Activated naive CD4-positive, alpha-beta T cell (primary cell): ENCODE results near the gene DYNC2LI1.

Experiments used
- DNase-seq, 4 experiments: peaks; one replicate each; lab custom pipeline; 2025; lab: John Stamatoyannopoulos, UW

The DYNC2LI1 gene

GRCh38 chr2:43763091-43763490 lies 10.7 kb upstream of the DYNC2LI1 start:
- DNase-seq: no peak

DNA sequence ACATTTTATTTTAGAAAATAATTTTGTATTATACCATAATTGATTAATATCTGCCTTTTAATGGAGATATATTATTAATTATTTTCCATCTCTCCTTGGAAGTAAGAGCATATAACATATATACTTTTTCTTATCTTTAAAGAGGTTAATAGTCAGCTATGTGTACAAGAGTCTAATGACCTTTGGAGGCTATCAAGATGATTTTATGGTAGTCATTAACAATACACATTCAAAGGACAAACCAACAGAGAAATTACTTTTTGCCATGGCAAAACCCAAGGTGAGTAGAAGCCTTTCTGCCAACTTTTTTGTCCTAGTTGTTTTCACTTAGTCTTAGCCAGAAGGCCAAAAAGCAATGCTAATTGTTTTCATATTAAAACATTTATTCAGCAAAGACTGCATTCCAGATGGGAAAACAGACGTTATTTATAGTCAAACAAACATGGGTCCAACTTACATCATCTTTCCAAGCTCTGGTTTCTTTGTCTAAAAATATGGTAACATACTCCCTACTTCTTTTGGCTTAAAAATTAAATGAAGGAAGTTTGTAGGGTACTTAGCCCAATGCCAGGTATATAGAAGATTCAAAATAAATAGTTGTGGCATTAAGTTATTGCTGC lies 9.6 kb upstream of the DYNC2LI1 start:
- no peak for DNase-seq

- no peak for DNase-seq
Observed at GRCh38 chr2:43766006-43766405, 7.8 kb upstream of the DYNC2LI1 start.

- no peak for DNase-seq
Observed at GRCh38 chr2:43774617-43775016, 778 bp downstream of the DYNC2LI1 start.

GRCh38 chr2:43776324-43776723 lies 2.5 kb downstream of the DYNC2LI1 start:
- no peak for DNase-seq

DNA sequence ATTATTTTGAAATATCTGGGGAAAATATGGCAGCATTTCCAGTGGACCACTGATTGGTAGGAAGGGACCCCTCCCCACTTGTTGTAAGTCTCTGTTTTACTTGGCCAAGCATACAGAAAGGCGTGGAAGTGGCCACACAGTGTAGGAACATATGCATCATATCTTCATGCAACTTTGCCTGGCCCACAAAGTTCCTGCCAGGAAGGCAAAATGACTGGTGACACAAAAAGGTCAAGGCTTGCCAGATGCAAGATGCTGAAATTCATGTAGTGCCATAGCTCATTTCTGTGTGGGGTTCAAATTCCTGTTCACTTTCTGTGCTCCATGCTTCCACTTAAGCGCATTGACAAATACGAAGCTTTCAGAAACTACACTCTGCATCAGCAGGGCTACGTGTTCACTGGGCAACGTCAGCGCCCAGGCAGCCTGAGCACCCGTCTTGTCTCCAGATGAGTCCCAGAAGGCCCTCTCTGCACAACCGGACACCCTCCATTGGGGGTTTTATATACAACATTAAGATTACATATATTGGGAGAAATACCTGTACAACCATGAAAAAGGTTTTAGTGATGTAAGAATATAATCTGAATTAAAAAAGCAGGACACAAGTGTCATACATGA lies 3.6 kb downstream of the DYNC2LI1 start:
- DNase-seq: no peak

DNA sequence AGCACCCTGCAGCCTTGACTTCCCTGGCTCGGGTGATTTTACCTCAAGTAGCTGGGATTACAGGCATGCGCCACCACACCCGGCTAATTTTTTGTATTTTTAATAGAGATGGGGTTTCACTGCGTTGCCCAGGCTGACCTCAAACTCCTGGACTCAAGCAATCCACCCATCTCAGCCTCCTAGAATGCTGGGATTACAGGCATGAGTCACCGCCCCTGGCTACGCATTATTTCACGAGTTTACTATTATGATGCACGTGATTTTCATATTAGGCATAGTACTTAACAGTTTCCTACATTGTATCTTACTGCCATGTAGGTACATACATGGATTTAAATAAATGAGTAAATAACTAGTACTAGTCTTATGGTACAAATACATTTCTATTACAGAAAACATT lies 4.4 kb downstream of the DYNC2LI1 start:
- DNase-seq: no peak

DNA sequence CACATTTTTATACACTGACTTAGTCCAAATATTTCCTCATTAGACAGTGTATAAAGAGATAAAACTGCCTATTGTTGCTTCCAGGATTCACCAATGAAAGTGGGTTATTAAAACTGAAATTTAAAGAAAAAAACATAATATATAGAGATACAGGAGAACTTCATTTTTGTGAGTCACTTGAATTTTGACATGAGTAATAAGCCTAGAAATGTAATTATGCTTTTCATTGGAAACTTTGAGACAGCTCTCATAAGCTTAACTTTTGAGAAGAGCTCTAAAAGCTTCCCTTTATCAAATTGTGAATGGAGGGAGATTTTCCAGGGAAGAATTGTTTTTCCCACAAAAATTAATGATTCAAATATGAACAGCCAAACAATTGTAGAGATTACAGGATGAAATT lies 14.1 kb downstream of the DYNC2LI1 start:
- no peak for DNase-seq

- DNase-seq: no peak
Observed at GRCh38 chr2:43788646-43789045, 14.8 kb downstream of the DYNC2LI1 start.

DNA sequence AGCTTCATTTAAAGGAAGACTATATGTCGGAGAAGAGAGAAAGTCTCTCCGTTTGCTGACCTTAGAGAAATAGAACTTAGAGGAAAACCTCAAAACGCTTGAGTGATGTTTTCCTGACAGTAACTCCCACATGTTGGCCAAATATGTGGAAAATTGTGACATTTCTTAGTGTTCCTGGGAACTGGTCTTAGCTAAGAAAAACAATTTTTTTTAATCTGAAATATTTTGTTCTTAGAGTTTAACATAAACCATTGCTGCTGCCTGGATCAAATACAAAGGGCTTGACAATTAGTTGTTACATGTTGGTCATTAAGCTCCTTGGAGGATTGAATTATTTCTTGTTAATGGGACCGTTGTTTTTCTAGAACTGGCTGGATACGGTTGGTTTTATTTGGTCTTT lies 16.3 kb downstream of the DYNC2LI1 start:
- no peak for DNase-seq

DNA sequence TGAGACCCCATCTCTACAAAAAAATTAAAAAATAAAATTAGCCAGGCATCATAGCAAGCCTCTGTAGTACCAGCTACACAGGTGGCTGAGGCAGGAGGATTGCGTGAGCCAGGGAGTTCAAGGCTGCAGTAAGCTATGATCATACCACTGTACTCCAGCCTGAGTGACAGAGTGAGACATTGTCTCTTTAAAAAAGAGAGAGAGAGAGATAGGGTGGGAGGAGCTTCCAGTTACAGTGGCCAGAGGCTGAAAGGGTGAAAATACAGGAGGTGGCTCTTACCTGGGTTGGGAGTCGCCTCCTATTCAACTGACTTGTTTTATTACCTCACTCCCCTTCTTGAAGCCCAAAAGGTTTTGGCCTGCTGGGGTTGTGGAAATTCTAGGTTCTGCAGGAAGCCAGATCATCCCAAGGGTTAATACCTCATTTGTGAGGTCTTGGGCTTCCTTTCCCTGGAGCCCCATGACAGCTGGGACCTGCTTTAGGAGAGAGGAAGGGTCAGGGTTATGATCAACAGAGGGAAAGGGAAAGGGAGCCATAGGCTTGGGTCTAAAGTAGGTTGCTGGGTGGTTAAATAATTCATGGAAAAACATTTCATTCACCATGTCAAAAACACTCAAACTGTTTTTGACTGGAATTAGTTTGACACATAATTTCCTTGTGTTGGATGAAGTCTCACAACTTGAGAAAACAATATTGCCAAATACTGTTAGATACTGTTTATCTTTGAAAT lies 17.4 kb downstream of the DYNC2LI1 start:
- no peak for DNase-seq

DNA sequence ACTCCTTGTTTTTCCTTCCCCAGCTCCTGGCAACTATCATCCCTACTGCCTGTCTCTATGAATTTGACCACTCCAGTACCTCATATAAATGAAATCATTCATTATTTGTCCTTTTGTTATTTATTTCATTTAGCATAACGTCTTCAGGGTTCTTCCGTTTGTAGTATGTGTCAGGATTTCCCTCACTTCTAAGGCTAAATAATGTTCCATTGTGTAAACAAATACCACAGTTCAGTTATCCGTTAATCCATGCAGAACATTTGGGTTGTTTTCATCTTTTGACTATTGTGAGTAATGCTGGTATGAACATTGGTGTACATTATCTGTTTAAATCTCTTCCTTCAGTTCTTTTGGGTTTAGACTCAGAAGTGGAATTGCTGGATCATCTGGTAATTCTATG lies 18.8 kb downstream of the DYNC2LI1 start:
- no peak for DNase-seq

- no peak for DNase-seq
Observed at GRCh38 chr2:43794956-43795355, 21.1 kb downstream of the DYNC2LI1 start.

DNA sequence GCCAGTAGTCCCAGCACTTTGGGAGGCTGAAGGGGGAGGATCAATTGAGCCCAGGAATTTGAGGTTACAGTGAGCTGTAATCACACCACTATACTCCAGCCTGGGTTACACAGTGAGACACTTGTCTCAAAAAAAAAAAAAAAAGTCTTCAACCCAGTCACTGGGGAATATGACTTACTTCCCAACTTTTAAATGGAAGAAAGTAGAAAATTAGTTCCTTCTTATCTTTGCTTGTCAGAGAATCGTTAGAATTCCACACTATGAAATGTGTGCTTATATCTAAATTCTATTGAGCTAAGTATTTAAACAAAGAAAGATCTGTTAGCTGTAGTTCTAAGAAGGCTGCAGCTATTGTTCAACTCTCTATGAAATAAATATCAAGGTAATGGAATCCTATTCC lies 22.4 kb downstream of the DYNC2LI1 start:
- DNase-seq: no peak

DNA sequence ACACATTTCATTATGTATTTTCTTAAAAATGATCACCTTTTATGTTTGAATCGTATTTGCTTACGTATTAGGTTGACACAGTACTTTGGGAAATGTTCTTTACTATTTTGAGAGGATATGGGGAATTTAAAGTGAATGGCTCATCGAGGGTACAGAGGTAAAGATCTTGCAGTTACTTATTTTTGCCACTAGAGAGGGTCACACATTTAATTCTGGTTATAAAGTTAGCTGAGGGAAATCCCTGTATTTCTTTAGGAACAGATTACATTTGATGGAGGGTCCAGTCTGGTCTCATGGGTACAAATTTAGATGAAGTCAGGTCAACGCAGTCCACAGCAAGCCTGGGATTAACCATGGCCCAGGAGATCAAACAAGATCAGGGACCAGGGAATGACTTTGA lies 24.5 kb downstream of the DYNC2LI1 start:
- no peak for DNase-seq

DNA sequence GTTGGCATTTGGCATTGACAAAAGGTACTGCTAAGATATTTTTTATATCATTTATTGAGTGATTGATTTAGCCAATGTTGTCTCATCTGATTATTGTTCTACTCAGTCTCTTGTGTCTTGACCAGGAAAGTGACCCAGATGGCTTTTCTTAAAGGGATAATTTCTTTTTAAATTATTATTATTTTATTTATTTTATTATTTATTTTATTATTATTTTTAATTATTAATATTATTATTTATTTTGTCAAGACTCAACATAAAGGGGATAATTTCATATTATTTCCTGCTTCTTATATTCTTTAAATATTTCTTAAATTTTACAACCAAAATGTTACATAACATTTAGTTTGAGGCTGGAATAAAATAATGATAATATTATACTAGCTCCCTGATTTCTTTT lies 27.1 kb downstream of the DYNC2LI1 start:
- DNase-seq: no peak

DNA sequence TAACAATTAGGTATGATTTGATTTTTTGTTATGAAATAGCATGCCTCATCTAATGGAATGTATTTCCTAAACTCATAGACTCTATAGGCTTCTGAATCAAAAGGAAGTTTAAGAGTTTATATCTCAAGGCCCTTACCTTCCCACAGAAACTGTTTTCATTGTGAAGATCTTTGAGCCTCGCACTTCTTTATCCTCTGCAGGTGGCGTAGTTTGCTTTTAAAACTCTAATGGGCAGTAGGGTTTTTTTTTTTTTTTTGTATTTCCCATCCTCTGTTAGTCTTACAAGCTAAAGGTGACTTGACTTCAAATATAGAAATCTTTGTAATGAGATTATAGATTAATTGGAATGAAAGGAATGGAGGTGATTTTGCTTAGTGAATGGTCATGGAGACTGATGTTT lies 28.3 kb downstream of the DYNC2LI1 start:
- DNase-seq: no peak

DNA sequence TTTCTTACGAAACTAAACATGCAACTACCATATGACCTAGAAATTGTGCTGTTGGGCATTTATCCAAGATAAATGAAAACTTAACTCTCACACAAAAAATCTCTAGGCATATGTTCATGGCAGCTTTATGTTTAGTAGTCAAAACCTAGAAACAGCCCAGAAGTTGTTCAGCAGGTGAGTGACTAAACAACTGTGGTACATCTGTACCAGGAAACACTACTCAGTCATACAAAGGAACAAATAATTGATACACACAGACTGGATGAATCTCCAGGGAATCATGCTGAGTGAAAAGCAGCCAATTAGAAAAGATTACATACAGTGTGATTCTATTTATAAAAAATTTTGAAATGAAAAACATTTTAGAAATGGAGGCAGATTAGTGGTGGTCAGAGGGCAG lies 29.3 kb downstream of the DYNC2LI1 start:
- DNase-seq: no peak

DNA sequence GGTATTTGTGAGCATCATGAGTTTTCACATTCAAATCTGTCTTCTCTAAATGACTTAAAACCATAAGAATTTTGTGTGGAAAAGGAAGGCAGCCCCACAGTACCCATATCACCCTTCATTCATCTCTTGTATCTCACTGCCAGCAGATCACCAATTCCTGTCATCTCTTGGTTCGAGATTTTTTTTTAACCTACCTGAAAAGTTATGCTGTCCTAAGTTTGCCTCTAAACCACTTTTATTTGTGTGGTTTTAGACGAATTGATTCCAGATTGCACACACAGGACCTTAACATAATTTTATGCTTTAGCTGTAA lies 32.8 kb downstream of the DYNC2LI1 start:
- DNase-seq: no peak

GRCh38 chr2:43810452-43810851 lies 36.6 kb downstream of the DYNC2LI1 start:
- no peak for DNase-seq

- DNase-seq: no peak
Observed at GRCh38 chr2:43810888-43811287, 37.0 kb downstream of the DYNC2LI1 start.

DNA sequence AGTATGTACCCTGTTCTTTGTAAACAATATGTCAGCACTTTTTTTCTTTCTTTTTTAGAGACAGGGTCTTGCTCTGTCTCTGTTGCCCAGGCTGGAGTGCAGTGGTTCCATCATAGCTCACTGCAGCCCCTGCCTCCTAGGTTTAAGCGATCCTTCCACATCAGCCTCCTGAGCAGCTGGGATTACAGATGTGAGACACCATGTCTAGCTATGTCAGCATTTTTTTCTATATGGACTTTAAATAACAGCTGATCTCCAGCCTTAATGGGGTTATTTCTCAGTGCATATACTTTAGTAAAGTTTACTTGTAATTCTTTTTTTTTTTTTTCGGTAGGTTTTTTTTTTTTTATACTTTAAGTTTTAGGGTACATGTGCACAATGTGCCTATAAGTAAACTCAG lies 38.2 kb downstream of the DYNC2LI1 start:
- DNase-seq: no peak

- no peak for DNase-seq
Observed at GRCh38 chr2:43812947-43813346, 39.1 kb downstream of the DYNC2LI1 start.

GRCh38 chr2:43814711-43815110 lies 40.9 kb downstream of the DYNC2LI1 start:
- no peak for DNase-seq
